ENCODE results near the gene KCNMA1. TPM values are rescaled to one million over a fixed set of nuclear protein-coding genes. Genes with fewer than 3 reads are reported as not detected.

Gene KCNMA1
- total RNA-seq, 1 donor from 2014 or later: 87.6 TPM

DNA sequence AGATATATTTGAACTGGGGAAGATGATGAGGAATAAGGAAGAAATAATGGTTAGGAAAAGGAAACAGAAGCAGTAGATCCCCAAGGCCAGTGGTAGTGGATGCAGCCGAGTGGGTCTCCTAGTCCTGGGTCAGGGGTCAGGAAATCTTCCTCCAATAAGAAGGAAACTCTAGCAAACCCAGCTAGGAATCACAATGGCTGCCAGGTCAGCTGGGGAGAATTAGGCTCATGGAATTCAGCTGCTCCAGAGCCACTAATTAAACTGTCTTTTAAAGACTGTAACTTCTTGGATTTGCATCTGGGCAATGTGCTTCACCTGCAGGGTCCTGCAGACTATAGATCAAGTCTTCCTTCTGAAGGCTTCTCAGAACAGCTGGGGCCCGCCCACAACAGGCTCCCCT lies 644.4 kb downstream of the KCNMA1 start:
- DNase-seq (ENCODE audit: low spot score): no peak
- no peak overlapping the region for H3K4me3 Mint-ChIP-seq (ENCODE audit: unreplicated experiment)
- H3K27ac Mint-ChIP-seq (ENCODE audit: unreplicated experiment): no peak overlapping the region
- no peak for TF ChIP-seq CTCF (IDR thresholded peaks at IDR 0.05)
- H3K27me3 Mint-ChIP-seq (ENCODE audit: low read depth): no peaks in the 10 kb centered on the region
- peaks cover 3% of the 10 kb centered on the region for H3K4me1 Mint-ChIP-seq (ENCODE audit: low read depth)
- peaks cover 7% of the 10 kb centered on the region for H3K36me3 Mint-ChIP-seq (ENCODE audit: low read depth)
- no peaks in the 10 kb centered on the region for H3K9me3 Mint-ChIP-seq (ENCODE audit: low read depth)

DNA sequence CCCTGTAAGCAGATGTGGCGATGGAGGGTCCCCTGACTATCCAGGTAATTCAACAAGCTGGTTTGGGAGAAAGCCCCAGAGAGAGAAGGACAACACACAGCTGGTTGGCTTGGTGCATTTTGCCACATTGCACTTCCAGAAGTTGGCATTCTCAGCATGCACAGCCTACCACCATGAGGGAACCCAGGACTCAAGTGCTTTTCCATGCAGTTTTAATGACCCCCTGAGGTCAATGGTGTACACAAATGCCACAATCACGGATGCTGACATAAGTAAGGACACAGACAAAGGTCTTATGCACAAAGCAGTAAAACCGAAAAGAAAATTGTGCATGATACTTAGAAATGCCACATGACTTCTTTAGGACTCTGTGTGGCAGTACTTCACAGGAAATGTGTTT lies 645.1 kb downstream of the KCNMA1 start:
- Mint-ChIP-seq H3K27ac (ENCODE audit: unreplicated experiment) (no peak overlapping the region), H3K36me3 (ENCODE audit: low read depth) (peaks cover 9% of the 10 kb centered on the region)

GRCh38 chr10:76991621-76992020 lies 646.0 kb downstream of the KCNMA1 start:
- Mint-ChIP-seq H3K4me1 (ENCODE audit: low read depth) (no peaks in the 10 kb centered on the region), H3K9me3 (ENCODE audit: low read depth) (no peaks in the 10 kb centered on the region), H3K27ac (ENCODE audit: unreplicated experiment) (no peak overlapping the region), H3K27me3 (ENCODE audit: low read depth) (no peaks in the 10 kb centered on the region), H3K4me3 (ENCODE audit: unreplicated experiment) (no peak overlapping the region), H3K36me3 (ENCODE audit: low read depth) (peaks cover 9% of the 10 kb centered on the region)
- no peak for DNase-seq (ENCODE audit: low spot score)
- TF ChIP-seq CTCF (IDR thresholded peaks at IDR 0.05): no peak

More for the DNA sequence above, 645.1 kb downstream of the KCNMA1 start:
- no peak for DNase-seq (ENCODE audit: low spot score)
- Mint-ChIP-seq H3K9me3 (ENCODE audit: low read depth) (no peaks in the 10 kb centered on the region), H3K4me3 (ENCODE audit: unreplicated experiment) (no peak overlapping the region), H3K27me3 (ENCODE audit: low read depth) (no peaks in the 10 kb centered on the region), H3K4me1 (ENCODE audit: low read depth) (no peaks in the 10 kb centered on the region)
- no peak for TF ChIP-seq CTCF (IDR thresholded peaks at IDR 0.05)

GRCh38 chr10:76990561-76990960 lies 647.0 kb downstream of the KCNMA1 start:
- TF ChIP-seq CTCF (IDR thresholded peaks at IDR 0.05): no peak
- no peak overlapping the region for H3K27ac Mint-ChIP-seq (ENCODE audit: unreplicated experiment)
- H3K36me3 Mint-ChIP-seq (ENCODE audit: low read depth): peaks cover 5% of the 10 kb centered on the region
- DNase-seq (ENCODE audit: low spot score): no peak
- no peaks in the 10 kb centered on the region for H3K27me3 Mint-ChIP-seq (ENCODE audit: low read depth)
- no peak overlapping the region for H3K4me3 Mint-ChIP-seq (ENCODE audit: unreplicated experiment)
- H3K4me1 Mint-ChIP-seq (ENCODE audit: low read depth): no peaks in the 10 kb centered on the region
- no peaks in the 10 kb centered on the region for H3K9me3 Mint-ChIP-seq (ENCODE audit: low read depth)

DNA sequence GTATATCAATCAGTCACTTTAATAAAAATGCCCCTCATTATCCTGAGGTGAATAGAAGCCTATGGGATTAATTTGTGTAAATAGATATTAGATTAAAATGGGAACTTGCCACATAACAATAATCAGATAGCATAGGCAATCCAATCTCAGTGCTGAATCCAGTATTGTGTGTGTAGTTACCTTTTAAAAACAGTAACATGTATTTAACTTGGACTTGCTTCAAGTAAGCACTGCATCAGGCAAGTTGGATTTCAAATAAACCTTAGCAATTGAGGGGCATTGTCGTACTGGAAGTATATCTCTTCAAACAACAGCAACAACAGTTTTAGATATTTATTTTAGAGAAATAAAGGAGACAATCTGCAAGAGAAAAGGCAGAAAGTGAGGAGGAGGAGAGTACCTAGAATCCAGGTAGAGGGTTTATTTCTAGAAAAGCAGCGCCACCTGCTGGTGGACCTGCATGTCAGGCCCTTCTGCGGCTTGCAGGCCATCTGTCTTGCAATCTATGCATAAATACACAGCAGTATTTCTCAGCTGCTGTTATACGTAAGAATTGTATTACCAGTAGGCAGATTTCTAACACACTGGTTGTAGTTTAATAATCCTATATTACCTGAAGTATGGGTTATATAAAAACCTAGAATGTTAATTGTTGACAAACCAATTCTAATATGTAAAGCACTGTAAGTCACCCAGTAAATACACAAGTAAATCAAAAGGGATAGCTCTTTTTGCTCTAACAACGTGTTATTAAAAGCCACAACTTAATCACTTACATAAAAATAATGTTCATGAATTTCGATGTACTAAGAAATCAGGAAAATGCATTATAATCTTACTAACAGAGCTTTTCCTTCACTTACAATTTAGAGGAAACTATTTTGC lies 652.8 kb downstream of the KCNMA1 start:
- Mint-ChIP-seq H3K4me3 (ENCODE audit: unreplicated experiment) (no peak overlapping the region), H3K27me3 (ENCODE audit: low read depth) (no peaks in the 10 kb centered on the region), H3K9me3 (ENCODE audit: low read depth) (no peaks in the 10 kb centered on the region), H3K27ac (ENCODE audit: unreplicated experiment) (no peak overlapping the region), H3K36me3 (ENCODE audit: low read depth) (peaks cover 2% of the 10 kb centered on the region), H3K4me1 (ENCODE audit: low read depth) (peaks cover 4% of the 10 kb centered on the region)
- no peak for DNase-seq (ENCODE audit: low spot score)
- peak; percentile 99 for TF ChIP-seq CTCF (IDR thresholded peaks at IDR 0.05)

Data from chondrocyte (in vitro differentiated cells).